ENCODE results near the gene PPP1R13B.
"Not testable (repeated sequence)": the region's sequence is repeated elsewhere in the genome, so short reads cannot be mapped to it uniquely, and the experiment has no call there.

The PPP1R13B gene

DNA sequence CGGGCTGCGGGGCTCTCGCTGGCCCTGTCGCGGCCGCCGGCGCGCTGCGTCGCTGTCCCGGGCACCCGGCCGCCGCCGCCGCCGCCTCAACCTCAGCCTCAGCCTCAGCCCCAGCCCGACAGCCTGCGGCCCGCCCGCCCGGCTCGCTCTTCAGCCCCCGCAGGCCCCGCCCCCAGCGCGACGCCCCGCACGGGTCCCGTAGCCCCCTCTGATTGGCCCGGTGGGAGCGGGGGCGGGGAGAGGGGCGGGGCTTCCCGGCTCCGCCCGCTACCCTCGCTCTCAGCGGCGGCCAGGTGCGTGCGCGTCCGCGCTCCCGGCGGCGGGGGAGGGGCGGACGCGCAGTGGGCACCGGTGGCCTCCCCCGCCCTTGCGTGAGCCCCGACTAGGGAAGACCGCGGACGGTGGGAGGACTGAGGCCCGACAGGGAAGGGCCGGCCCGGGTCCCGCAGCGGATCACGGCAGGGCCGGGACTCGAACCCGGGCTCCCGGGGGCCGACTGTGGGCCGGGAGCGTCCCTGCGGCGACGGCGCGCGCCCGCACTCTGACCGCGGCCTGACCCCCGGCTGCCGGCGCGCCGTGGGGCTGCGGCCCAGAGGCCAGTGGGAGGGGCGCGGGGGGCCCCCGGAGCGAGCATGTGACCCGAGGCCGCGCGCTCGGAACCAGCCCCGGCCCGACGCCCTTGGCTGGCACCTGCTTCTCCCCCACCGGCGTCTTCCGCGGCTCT lies at the start of gene PPP1R13B:
Gene PPP1R13B, minus strand, starts transcription at position 125 of the 724 bp plus-strand sequence. CDS start 268 bp downstream, outside the sequence.
- H3K4me3 Mint-ChIP-seq, result peak within 1 kb of the TSS; percentile 87
- H3K27ac Mint-ChIP-seq, result peak within 1 kb of the TSS; percentile 68
- H3K4me1 Mint-ChIP-seq, result peaks cover 18% of the 10 kb centered on the region
- H3K27me3 Mint-ChIP-seq, result no peaks in the 10 kb centered on the region
- no peaks in the 10 kb centered on the region for H3K9me3 Mint-ChIP-seq
- H3K36me3 Mint-ChIP-seq, result peaks cover 3% of the 10 kb centered on the region

- Mint-ChIP-seq H3K27me3 (no peaks in the 10 kb centered on the region), H3K27ac (peak overlapping the region; percentile 61), H3K9me3 (no peaks in the 10 kb centered on the region), H3K36me3 (no peaks in the 10 kb centered on the region), H3K4me1 (peaks cover 6% of the 10 kb centered on the region), H3K4me3 (no peak overlapping the region)
These were observed 49.2 kb upstream of the PPP1R13B start for GRCh38 chr14:103896578-103896977.

DNA sequence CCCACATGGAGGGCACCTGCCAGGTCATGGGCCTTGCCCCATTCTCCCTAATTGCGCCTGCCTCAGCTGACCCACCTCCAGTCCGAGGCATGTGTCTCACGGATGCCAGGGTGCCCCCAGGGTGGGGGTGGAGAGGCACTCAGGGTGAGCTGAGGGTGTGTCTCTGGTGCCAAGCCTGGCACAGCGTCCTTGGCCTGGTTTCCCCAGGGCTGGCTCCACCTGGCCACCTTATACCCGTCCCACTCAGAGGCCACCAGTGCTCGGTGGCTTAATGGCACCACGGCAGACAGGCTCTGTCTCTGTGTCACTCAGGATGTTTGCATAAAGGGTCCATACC lies 47.3 kb upstream of the PPP1R13B start:
- Mint-ChIP-seq H3K27me3 (no peaks in the 10 kb centered on the region), H3K4me1 (no peaks in the 10 kb centered on the region), H3K36me3 (no peaks in the 10 kb centered on the region), H3K9me3 (no peaks in the 10 kb centered on the region), H3K27ac (no peak overlapping the region), H3K4me3 (no peak overlapping the region)

- no peaks in the 10 kb centered on the region for H3K27me3 Mint-ChIP-seq
- no peaks in the 10 kb centered on the region for H3K4me1 Mint-ChIP-seq
- H3K9me3 Mint-ChIP-seq, result no peaks in the 10 kb centered on the region
- no peak overlapping the region for H3K4me3 Mint-ChIP-seq
- no peaks in the 10 kb centered on the region for H3K36me3 Mint-ChIP-seq
- no peak overlapping the region for H3K27ac Mint-ChIP-seq
These were observed 46.8 kb upstream of the PPP1R13B start for GRCh38 chr14:103894034-103894722.

- Mint-ChIP-seq H3K27me3 (no peaks in the 10 kb centered on the region), H3K36me3 (no peaks in the 10 kb centered on the region), H3K4me1 (no peaks in the 10 kb centered on the region), H3K4me3 (no peak overlapping the region), H3K9me3 (no peaks in the 10 kb centered on the region), H3K27ac (no peak overlapping the region)
These were observed 44.9 kb upstream of the PPP1R13B start for GRCh38 chr14:103892247-103892646.

DNA sequence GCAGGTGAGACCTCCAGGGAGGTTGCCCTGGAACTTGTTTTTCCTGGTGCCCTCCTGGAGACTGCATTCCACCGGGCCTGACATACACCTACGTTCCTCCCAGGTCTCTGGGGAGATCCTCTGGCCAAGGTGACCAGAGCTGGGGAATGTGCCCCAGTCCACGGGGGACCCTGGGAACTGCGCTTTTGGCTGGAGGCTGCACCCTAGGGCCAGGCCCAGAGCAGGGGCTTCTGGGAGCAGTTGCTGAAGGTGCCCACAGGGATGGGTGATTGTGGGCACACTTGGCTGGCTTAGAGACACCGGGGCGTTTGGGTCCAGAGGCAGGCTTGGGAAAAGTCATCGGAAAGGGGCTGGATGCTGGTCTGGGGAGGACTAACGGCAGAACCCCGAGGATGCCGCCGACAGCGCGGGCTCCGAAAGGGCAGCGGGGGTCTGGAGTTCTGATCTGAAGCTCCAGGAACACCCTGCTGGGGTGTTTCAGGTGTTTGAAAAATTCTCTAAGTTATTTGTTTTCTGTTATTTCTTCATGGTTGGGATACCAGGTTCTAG lies 44.4 kb upstream of the PPP1R13B start:
- Mint-ChIP-seq H3K27ac (no peak overlapping the region), H3K9me3 (no peaks in the 10 kb centered on the region), H3K4me3 (no peak overlapping the region), H3K4me1 (no peaks in the 10 kb centered on the region), H3K36me3 (no peaks in the 10 kb centered on the region), H3K27me3 (no peaks in the 10 kb centered on the region)

DNA sequence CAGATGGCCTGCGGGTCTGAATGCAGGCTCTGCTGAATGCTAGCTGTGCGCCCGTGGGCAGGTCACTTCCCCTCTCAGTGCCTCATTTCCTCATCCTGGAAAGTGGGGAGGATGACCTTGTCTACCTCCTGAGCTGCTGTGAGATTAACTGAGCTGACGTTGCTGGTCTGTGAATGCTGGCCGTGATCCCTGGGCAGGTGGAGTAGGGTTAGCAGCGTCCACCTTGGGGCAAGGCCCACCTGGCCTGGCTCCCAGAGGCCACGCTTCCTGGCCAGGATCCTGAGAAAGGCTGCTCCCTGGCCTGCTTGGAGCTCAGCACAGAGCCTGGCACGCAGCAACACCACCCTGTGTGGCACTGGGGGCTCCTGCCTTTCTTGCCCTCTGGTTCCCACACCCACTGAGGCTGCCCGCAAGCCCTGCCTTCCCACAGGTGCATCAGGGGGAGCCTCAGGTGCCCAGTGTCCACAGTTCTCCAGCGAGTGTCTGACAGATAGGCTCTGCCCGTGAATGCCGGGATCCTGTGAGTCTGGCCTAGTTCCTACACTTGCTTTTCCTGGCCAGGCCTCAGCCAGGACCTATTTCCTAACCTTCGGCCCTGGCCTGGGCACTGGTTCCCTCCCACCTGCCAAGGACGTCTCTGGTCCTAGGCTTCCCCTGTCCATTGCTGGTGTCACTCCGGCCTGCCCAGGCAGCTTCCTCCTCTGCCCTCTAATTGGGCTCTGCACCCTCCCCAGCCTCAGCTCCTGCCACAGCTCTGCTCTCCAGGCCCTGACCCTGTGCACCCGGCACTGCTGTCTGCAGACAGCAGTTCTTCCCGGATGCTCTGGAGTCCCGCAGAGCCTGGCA lies 43.7 kb upstream of the PPP1R13B start:
- Mint-ChIP-seq H3K9me3 (no peaks in the 10 kb centered on the region), H3K36me3 (no peaks in the 10 kb centered on the region), H3K27ac (no peak overlapping the region), H3K4me1 (no peaks in the 10 kb centered on the region), H3K4me3 (no peak overlapping the region), H3K27me3 (no peaks in the 10 kb centered on the region)

- Mint-ChIP-seq H3K27ac (no peak overlapping the region), H3K27me3 (no peaks in the 10 kb centered on the region), H3K4me3 (no peak overlapping the region), H3K4me1 (no peaks in the 10 kb centered on the region), H3K9me3 (no peaks in the 10 kb centered on the region), H3K36me3 (no peaks in the 10 kb centered on the region)
These were observed 42.6 kb upstream of the PPP1R13B start for GRCh38 chr14:103890052-103890371.

DNA sequence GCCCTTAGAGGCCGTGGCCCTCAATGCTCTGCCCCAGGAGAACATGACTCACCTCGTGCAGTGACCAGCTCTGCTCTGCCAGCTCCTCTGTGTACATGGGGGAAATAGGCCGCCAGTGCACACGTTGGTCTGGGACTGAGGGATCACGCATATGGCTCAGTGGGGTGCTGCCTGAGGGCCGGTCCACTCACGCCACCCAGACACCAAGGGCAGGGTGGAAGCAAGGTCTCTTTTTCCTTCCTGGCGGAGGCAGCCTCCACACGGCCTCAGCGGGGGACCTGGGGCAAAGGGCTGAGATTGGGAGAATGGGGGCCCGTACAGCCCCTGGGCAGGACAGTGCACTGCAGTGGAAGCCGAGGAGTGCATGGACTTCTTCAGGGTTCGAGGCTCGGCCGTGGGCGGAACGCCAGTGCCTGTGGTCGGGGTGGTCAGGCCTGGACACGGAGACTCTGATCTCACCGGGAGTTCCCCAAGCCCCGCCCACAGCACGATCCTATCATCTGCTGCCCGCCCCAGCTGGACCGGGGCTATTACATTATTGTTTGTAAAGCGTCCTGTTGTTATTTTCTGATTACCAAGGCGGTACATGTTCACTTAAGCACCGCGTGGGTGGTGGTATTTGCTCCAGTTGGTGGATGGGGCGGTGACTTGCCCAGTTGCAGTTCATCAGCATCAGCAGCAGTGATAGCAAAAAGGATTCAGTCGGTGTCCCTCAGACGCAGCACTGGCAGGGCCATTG lies 42.1 kb upstream of the PPP1R13B start:
- H3K36me3 Mint-ChIP-seq, result no peaks in the 10 kb centered on the region
- no peaks in the 10 kb centered on the region for H3K9me3 Mint-ChIP-seq
- no peak overlapping the region for H3K4me3 Mint-ChIP-seq
- no peaks in the 10 kb centered on the region for H3K27me3 Mint-ChIP-seq
- no peaks in the 10 kb centered on the region for H3K4me1 Mint-ChIP-seq
- no peak overlapping the region for H3K27ac Mint-ChIP-seq

GRCh38 chr14:103889002-103889312 lies 41.6 kb upstream of the PPP1R13B start:
- not testable (repeated sequence) for H3K36me3 Mint-ChIP-seq, H3K27ac Mint-ChIP-seq, H3K27me3 Mint-ChIP-seq

GRCh38 chr14:103887557-103888115 lies 40.3 kb upstream of the PPP1R13B start:
- Mint-ChIP-seq H3K36me3 (no peaks in the 10 kb centered on the region), H3K9me3 (no peaks in the 10 kb centered on the region), H3K4me3 (no peak overlapping the region), H3K4me1 (no peaks in the 10 kb centered on the region), H3K27me3 (no peaks in the 10 kb centered on the region), H3K27ac (no peak overlapping the region)

More at GRCh38 chr14:103889002-103889312, 41.6 kb upstream of the PPP1R13B start:
- not testable (repeated sequence) for H3K9me3 Mint-ChIP-seq, H3K4me1 Mint-ChIP-seq, H3K4me3 Mint-ChIP-seq

- Mint-ChIP-seq H3K9me3 (no peaks in the 10 kb centered on the region), H3K4me3 (no peak overlapping the region), H3K4me1 (no peaks in the 10 kb centered on the region), H3K27me3 (no peaks in the 10 kb centered on the region), H3K27ac (no peak overlapping the region), H3K36me3 (no peaks in the 10 kb centered on the region)
These were observed 39.8 kb upstream of the PPP1R13B start for GRCh38 chr14:103887170-103887501.

DNA sequence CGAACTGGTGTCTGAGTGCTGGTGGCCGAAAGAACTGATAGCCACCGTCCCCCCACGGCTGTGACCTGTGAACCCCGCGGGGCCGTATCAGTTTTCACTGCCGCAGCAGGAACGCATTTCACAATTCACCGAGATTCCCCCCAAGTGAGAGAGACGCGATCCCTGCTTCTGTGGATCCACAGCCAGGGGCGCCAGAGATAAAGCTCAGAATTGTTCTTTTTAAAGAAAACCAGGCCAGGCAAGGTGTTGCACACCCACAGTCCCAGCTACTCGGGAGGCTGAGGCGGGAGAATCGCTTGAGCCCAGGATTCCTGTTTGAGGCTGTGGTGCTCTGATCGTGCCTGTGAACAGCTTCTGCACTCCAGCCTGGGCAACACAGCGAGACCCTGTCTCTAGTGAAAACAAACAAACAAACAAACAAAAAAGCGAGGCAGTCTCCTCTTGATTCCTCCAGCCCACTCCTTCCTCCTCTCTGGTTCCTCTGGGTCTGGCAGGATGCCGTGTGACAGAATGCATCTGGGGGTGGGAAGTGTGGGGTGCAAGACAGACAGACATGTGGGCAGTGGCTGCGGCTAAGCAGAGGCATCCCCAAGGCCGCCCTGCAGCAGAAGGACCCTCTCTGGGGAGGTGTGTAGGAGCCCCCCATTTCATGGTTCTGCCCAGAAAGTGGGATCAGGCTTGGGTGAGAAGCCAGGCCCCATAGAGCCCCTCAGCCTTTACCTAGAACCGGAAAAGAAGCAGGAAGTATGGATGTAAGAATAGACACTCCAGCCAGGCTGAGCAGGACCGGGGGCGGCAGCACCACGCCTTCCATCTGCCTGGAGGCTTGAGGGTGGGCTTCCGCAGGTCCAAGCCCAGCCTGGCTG lies 39.2 kb upstream of the PPP1R13B start:
- Mint-ChIP-seq H3K4me3 (no peak overlapping the region), H3K27ac (no peak overlapping the region), H3K9me3 (no peaks in the 10 kb centered on the region), H3K36me3 (no peaks in the 10 kb centered on the region), H3K4me1 (no peaks in the 10 kb centered on the region), H3K27me3 (no peaks in the 10 kb centered on the region)

GRCh38 chr14:103885509-103885932 lies 38.1 kb upstream of the PPP1R13B start:
- H3K4me3 Mint-ChIP-seq, result no peak overlapping the region
- peaks cover 7% of the 10 kb centered on the region for H3K4me1 Mint-ChIP-seq
- no peak overlapping the region for H3K27ac Mint-ChIP-seq
- no peaks in the 10 kb centered on the region for H3K27me3 Mint-ChIP-seq
- H3K36me3 Mint-ChIP-seq, result no peaks in the 10 kb centered on the region
- H3K9me3 Mint-ChIP-seq, result no peaks in the 10 kb centered on the region
